ENCODE results near the gene NPIPB13.
A peak's percentile ranks its signal among the peaks of the same experiment; 100 is the strongest.
"Not testable (repeated sequence)": the region's sequence is repeated elsewhere in the genome, so short reads cannot be mapped to it uniquely, and the experiment has no call there.

The NPIPB13 gene

GRCh38 chr16:30205541-30206236 lies 42.6 kb downstream of the NPIPB13 start:
- H3K4ac ChIP-seq (ENCODE audit: low read depth in 1 of 2, low read length in 2 of 2); H3K36me3 ChIP-seq (ENCODE audit: control insufficient read depth in 1 of 2, insufficient read depth in 2 of 2, low read depth in 1 of 2, low read length in 2 of 2); H4K8ac ChIP-seq (ENCODE audit: low read length); H3K27me3 ChIP-seq (ENCODE audit: control insufficient read depth in 1 of 2, insufficient read depth in 1 of 2, low read length in 2 of 2); H3K79me1 ChIP-seq (replicated peaks; ENCODE audit: low read length, poor library complexity, severe bottlenecking); H2BK5ac ChIP-seq (ENCODE audit: low read depth, low read length, poor library complexity, severe bottlenecking); H2BK15ac ChIP-seq (ENCODE audit: low read depth, poor library complexity, severe bottlenecking); H3K27ac ChIP-seq (ENCODE audit: low read length, poor library complexity, severe bottlenecking); H2BK12ac ChIP-seq (ENCODE audit: low read length in 2 of 2); H3K9me3 ChIP-seq (ENCODE audit: control insufficient read depth, low read length); DNase-seq; H4K91ac ChIP-seq (ENCODE audit: low read length); H3K4me1 ChIP-seq (ENCODE audit: control insufficient read depth, insufficient read depth, low read depth, low read length); H2BK120ac ChIP-seq (ENCODE audit: low read depth, low read length); H3K18ac ChIP-seq (ENCODE audit: low read depth in 1 of 2, low read length in 2 of 2); H2AK5ac ChIP-seq (ENCODE audit: low read length, severe bottlenecking); H3K14ac ChIP-seq (ENCODE audit: low read length in 2 of 2); H3K9ac ChIP-seq (ENCODE audit: low read length); H3K23ac ChIP-seq (ENCODE audit: low read length in 2 of 2): not testable (repeated sequence)
- Histone ChIP-seq H3K4me2 (ENCODE audit: low read length, poor library complexity, severe bottlenecking) (peak overlapping the region; percentile 78), H2AFZ (ENCODE audit: low read depth, low read length) (peak overlapping the region; percentile 42), H3K4me3 (ENCODE audit: insufficient read depth in 1 of 2, low read depth in 1 of 2, low read length in 2 of 2) (peak overlapping the region; percentile 62 to 71)
- WGBS: no CpG with 5 or more reads among the region's 52 CpGs

- not testable (repeated sequence) for H3K36me3 ChIP-seq (ENCODE audit: control insufficient read depth in 1 of 2, insufficient read depth in 2 of 2, low read depth in 1 of 2, low read length in 2 of 2); H2AFZ ChIP-seq (ENCODE audit: low read depth, low read length); H2BK5ac ChIP-seq (ENCODE audit: low read depth, low read length, poor library complexity, severe bottlenecking); H3K14ac ChIP-seq (ENCODE audit: low read length in 2 of 2); H3K18ac ChIP-seq (ENCODE audit: low read depth in 1 of 2, low read length in 2 of 2); H2BK15ac ChIP-seq (ENCODE audit: low read depth, poor library complexity, severe bottlenecking); H3K23ac ChIP-seq (ENCODE audit: low read length in 2 of 2); H3K27me3 ChIP-seq (ENCODE audit: control insufficient read depth in 1 of 2, insufficient read depth in 1 of 2, low read length in 2 of 2); H2BK12ac ChIP-seq (ENCODE audit: low read length in 2 of 2); H3K27ac ChIP-seq (ENCODE audit: low read length, poor library complexity, severe bottlenecking); H3K9me3 ChIP-seq (ENCODE audit: control insufficient read depth, low read length); DNase-seq; H3K4me1 ChIP-seq (ENCODE audit: control insufficient read depth, insufficient read depth, low read depth, low read length); H3K79me1 ChIP-seq (replicated peaks; ENCODE audit: low read length, poor library complexity, severe bottlenecking); H3K4me3 ChIP-seq (ENCODE audit: insufficient read depth in 1 of 2, low read depth in 1 of 2, low read length in 2 of 2); H4K91ac ChIP-seq (ENCODE audit: low read length); H3K9ac ChIP-seq (ENCODE audit: low read length); H2AK5ac ChIP-seq (ENCODE audit: low read length, severe bottlenecking); H4K8ac ChIP-seq (ENCODE audit: low read length); H2BK120ac ChIP-seq (ENCODE audit: low read depth, low read length); H3K4me2 ChIP-seq (ENCODE audit: low read length, poor library complexity, severe bottlenecking); H3K4ac ChIP-seq (ENCODE audit: low read depth in 1 of 2, low read length in 2 of 2)
- WGBS: no CpG with 5 or more reads among the region's 15 CpGs
These were observed 48.5 kb downstream of the NPIPB13 start for GRCh38 chr16:30199608-30200343.

GRCh38 chr16:30199049-30199448 lies 49.2 kb downstream of the NPIPB13 start, which contains the start of gene SULT1A3:
Gene SULT1A3 (plus strand): TSS chr16:30199255. CDS start chr16:30200729, 1,474 bp downstream.
- not testable (repeated sequence) for H2BK12ac ChIP-seq (ENCODE audit: low read length in 2 of 2); H3K9me3 ChIP-seq (ENCODE audit: control insufficient read depth, low read length); H3K4me3 ChIP-seq (ENCODE audit: insufficient read depth in 1 of 2, low read depth in 1 of 2, low read length in 2 of 2); H3K27me3 ChIP-seq (ENCODE audit: control insufficient read depth in 1 of 2, insufficient read depth in 1 of 2, low read length in 2 of 2); H4K91ac ChIP-seq (ENCODE audit: low read length); H3K4ac ChIP-seq (ENCODE audit: low read depth in 1 of 2, low read length in 2 of 2); H4K8ac ChIP-seq (ENCODE audit: low read length); H2AFZ ChIP-seq (ENCODE audit: low read depth, low read length); H2BK15ac ChIP-seq (ENCODE audit: low read depth, poor library complexity, severe bottlenecking); H3K4me1 ChIP-seq (ENCODE audit: control insufficient read depth, insufficient read depth, low read depth, low read length); H3K23ac ChIP-seq (ENCODE audit: low read length in 2 of 2); H2BK120ac ChIP-seq (ENCODE audit: low read depth, low read length); H2BK5ac ChIP-seq (ENCODE audit: low read depth, low read length, poor library complexity, severe bottlenecking); H3K9ac ChIP-seq (ENCODE audit: low read length); H3K14ac ChIP-seq (ENCODE audit: low read length in 2 of 2); DNase-seq; H3K36me3 ChIP-seq (ENCODE audit: control insufficient read depth in 1 of 2, insufficient read depth in 2 of 2, low read depth in 1 of 2, low read length in 2 of 2); H3K27ac ChIP-seq (ENCODE audit: low read length, poor library complexity, severe bottlenecking); H2AK5ac ChIP-seq (ENCODE audit: low read length, severe bottlenecking); H3K79me1 ChIP-seq (replicated peaks; ENCODE audit: low read length, poor library complexity, severe bottlenecking); H3K4me2 ChIP-seq (ENCODE audit: low read length, poor library complexity, severe bottlenecking); H3K18ac ChIP-seq (ENCODE audit: low read depth in 1 of 2, low read length in 2 of 2)
- WGBS: no CpG with 5 or more reads among the region's 3 CpGs

All from mesenchymal stem cell (in vitro differentiated cells and primary cell).